ENCODE measurements around the gene BRMS1L.
"Not testable (repeated sequence)": the region's sequence is repeated elsewhere in the genome, so short reads cannot be mapped to it uniquely, and the experiment has no call there.

BRMS1L gene

GRCh38 chr14:35826218-35826951 lies at the start of gene BRMS1L:
Gene BRMS1L (plus strand): TSS chr14:35826338. CDS start chr14:35826517, 179 bp downstream.
- DNase-seq, result peak; percentile 99

GRCh38 chr14:35776823-35777222 lies 49.3 kb upstream of the BRMS1L start:
- DNase-seq, result no peak

- DNase-seq, result not testable (repeated sequence)
Measured at GRCh38 chr14:35777550-35777949, 48.6 kb upstream of the BRMS1L start.

DNA sequence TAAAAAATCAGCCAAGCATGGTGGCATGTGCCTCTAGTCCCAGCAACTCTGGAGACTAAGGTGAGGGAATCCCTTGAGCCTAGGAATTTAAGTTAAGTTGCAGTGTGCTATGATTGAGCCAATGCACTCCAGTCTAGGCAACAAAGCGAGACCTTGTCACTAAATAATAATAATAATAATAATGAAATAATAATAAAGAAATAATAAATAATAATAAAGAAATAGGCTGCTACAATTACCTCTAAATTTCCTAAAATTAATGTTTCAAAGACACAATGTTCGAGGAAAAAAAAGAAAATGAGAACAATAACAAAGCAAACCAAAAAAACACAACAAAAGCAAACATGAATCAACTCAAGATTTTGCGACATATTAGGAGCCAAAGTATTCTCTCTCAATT lies 46.8 kb upstream of the BRMS1L start:
- no peak for DNase-seq

DNA sequence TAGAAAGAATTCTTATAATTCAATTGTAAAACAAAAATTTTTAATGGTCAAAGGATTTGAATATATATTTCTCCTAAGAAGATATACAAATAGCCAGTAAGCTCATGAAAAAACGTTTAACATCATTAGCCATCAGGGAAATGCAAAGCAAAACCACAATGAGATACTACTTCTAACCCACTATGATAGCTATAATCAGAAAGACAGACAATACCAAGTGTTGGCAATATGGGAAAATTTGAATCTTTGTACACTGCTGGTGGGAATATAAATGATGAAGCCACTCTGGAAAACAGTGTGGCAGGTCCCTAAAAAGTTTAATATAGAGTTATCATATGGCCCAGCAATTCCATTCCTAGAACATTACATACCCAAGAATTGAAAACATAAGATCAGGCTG lies 42.4 kb upstream of the BRMS1L start:
- DNase-seq, result no peak

DNA sequence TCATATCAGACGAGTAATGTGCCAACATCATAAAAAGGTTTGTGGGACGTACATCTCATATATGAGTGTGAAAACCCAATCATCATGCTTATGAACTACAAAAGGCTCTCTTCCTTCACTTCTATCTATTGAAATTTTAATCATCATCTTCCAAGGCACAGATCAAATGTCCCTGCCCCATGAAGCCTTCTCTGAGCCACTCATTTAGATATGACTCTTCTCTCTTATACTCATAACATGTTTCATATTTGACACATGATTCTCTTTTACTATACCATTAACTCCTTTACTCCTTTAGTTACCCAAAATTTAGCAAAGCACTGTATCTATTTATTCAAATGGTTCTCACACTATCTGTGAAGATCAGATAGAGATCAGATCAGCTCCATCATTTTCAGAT lies 39.3 kb upstream of the BRMS1L start:
- DNase-seq, result no peak

DNA sequence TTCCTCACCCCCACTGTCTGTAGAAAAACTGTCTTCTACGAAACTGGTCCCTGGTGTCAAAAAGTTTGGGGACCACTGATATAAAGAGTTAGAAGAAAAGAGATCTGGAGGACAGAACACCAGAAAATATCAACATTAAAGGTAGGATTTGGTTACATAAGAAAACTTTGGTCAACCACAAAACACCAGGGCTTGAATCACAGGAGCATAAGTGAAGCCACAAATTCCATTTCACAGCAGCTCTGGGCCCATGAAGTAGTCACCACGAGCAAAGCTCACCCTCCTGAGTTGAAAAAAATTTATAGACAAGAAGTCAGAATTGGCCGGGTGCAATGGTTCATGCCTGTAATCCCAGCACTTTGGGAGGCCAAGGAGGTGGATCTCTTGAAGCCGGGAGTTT lies 36.5 kb upstream of the BRMS1L start:
- DNase-seq, result no peak

DNA sequence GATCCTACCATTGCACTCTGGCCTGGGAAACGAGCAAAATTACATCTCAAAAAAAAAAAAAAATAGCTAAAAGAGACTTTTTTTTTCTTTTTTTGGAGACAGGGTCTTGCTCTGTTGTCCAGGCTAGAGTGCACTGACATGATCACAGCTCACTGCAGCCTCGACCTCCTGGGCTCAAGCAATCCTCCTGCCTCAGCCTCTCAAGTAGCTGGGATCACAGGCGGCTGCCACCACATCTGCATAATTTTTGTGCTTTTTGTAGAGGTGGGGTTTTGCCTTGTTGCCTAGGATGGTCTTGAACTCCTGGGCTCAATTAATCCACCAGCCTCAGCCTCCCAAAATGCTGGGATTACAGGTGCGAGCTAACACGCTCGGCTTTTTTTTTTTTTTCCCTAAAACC lies 28.3 kb upstream of the BRMS1L start:
- no peak for DNase-seq

GRCh38 chr14:35806006-35806907 lies 19.9 kb upstream of the BRMS1L start:
- DNase-seq, result no peak

- DNase-seq, result no peak
Measured at GRCh38 chr14:35807131-35807961, 18.8 kb upstream of the BRMS1L start.

GRCh38 chr14:35808076-35808637 lies 18.0 kb upstream of the BRMS1L start:
- DNase-seq, result no peak

DNA sequence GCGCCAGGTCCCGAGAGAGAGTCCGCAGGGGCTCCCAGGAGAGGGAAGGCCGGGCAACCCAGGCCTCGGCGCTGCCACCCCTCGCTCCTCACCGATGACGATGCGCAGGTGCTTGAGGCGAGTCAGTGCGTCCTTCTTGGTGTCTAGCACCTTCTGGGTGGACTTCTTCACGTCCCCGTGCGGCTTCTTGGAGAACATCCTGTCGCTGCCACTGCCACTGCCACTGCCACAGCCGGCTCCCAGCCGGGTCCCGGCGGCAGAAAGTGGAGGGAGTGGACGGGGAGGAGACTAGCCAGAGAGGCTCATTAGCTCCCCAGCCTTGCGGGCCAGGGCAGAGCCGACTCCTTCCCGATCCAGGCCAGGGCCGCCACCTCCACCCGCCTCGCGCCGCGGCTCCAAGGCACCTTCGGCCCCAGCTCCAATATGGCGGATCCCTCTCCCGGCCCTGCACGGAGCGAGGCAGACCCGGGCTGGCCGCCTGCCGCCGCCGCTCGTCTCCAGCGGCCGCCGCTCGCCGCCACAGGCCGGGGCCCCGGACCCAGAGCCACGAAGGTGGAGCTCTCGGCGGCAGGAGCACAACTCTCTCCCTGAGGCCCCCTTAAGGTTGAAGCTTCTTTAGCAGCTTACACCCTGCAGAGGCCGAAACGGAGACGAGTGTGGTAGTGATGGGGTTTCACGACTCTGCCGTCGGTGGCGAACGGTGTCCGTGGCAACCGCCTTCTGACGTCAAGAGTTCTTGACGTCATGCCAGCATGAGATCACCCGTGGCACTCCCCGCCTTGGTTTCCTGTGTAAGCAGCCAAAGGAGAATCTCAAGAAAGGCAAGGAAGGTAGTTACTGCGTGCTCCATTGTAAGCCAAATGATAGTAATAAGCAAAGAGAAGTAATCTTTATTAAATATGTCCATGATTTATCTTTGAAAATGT lies 17.2 kb upstream of the BRMS1L start, which contains the start of gene RALGAPA1:
Gene RALGAPA1, minus strand, starts transcription at position 658 of the 926 bp plus-strand sequence. Its CDS starts 460 bp downstream, at position 198.
- peak; percentile 95 for DNase-seq

DNA sequence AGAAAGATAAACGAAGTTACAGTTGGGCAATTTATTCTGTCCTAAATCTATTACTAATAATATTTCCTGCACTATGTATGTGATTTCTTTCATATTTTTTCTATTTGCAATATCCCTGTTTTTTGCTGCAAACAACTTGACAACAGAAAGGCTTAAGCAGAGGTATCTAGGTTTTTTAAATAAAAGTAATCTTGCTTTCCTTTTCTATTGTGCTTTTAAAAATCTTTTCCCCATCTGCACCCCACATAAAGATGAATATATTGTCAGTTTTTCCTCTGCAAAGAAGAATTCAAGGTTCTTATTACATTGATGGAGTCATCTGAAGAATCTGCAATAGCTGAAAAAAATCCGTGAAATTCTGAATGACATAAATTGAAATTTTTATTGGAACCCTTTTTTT lies 16.5 kb upstream of the BRMS1L start:
- DNase-seq, result no peak

DNA sequence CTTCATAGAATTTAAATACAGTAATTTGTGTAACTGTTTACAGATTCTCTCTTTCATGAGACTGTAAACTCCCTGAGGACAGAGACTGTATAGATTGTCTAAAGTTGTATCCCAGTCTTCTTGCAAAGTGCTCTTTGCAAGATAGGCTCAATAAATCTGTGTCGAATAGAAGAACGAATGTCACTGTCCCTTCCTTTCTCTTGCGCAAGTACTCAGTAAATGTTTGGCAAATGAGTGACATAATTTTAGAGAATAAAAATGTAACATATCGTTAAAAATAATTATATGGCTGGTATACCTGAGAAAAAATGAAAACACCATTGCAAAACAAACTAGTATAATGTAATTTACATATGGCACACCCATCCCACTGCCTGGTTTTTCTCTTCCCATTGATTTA lies 15.2 kb upstream of the BRMS1L start:
- no peak for DNase-seq

- peak; percentile 25 for DNase-seq
Measured at GRCh38 chr14:35814371-35815005, 11.7 kb upstream of the BRMS1L start.

DNA sequence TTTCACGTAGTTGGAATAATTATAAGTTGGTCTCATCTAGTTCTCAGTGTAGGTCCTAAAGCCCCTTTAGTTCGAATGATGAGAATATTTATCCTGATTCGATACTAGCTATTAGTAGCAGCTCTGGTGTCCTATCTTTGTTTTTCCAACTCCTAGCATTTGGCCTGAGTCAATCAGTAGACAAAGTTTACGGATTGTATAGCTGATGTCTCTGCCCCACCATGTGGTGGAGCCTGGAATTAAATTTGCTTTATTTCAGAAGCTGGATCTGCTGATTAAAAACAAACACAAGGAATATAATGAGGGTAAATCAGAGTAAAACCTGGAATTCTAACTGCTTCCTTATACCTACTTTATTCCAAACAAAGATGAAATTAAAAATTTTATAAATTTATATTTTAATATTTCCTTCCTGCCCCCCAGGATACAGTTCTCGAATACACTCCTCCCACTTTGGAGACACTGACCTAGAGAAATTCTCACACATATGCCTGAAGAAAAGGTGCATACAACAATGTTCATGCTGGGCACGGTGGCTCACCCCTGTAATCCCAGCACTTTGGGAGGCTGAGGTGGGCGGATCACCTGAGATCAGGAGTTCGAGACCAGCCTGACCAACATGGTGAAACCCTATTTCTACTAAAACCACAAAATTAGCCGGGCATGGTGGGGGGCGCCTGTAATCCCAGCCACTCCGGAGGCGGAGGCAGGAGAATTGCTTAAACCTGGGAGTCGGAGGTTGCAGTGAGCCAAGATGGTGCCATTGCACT lies 7.6 kb upstream of the BRMS1L start:
- DNase-seq, result peak; percentile 25

GRCh38 chr14:35819591-35820540 lies 6.3 kb upstream of the BRMS1L start:
- no peak for DNase-seq

DNA sequence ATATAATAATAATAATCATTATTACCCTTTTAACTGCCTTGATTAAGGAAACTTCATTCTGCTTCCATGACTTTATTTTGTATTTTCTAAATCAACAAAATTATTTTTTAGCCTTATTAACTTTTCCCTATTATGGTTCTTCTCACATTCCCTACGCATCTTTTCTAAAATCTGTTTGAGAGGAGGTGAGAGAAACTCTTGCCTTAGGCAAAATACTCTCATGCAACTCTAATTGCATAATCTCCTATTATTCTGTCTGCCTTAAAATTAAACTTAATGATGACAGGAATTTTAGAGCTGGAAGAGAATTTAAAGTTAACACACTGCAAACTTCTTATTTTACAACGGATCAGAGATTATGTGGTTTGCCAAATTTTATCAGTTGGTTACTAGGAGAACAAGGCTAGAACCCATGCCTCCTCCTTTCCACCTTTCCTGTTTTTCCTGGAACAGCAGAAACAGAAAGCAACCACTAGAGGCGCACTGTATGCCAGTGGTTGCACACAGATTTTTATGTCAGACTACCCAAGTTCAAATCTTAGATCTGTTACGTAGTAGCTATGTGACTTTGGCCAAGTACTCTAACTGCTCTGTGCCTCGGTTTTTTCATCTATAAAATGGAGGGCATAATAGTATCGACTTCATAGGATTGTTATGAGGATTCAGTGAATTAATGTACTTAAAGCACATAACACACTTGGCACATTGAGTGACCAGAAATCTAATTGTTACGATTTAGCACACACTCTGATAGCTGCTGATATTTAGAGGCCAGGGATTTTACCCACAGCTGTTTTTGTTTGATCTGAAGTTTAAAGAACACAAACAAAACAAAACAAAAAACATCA lies 4.3 kb upstream of the BRMS1L start:
- DNase-seq, result peak; percentile 21

All from COR-L47 (cell line).